PC-9 (cell line): Measurements from ENCODE around the gene CADM2.

Experiments used
- CTCF ChIP-seq: fragments of 200-600 bp; sonication (generic); conservative IDR thresholded peaks from 2 replicates; pipeline ENCODE4 v1.6.1; 2017; ENCODE audit warnings: mixed run types, antibody characterized with exemption, mild to moderate bottlenecking, moderate library complexity
- EZH2 ChIP-seq: fragments of 200-600 bp; sonication (generic); IDR thresholded peaks from 2 replicates; pipeline ENCODE4 v1.8.0; 2017; ENCODE audit warnings: antibody characterized with exemption, low read depth

DNA sequence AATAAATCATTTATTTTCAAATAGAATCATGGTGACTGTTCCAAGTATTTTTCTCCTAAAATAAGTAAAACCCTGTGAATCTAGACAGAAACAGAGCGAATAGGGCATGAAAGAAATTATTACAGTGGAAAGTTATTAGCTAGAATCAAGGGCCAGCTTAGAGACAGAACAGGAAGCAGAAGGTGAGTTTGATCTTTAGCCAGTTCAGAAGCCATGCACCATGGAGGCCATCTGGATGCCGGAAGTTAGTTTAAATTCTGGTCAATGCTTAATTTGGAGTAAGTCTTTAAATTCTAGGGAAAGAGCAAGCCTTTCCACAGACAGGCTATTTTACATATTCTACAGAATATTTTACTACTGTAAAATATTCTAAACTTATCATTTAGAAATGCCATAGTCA, 574.8 kb downstream of the CADM2 start:
- TF ChIP-seq CTCF (no peak), EZH2 (no peak)
